ENCODE data around the gene GANAB.

DNA sequence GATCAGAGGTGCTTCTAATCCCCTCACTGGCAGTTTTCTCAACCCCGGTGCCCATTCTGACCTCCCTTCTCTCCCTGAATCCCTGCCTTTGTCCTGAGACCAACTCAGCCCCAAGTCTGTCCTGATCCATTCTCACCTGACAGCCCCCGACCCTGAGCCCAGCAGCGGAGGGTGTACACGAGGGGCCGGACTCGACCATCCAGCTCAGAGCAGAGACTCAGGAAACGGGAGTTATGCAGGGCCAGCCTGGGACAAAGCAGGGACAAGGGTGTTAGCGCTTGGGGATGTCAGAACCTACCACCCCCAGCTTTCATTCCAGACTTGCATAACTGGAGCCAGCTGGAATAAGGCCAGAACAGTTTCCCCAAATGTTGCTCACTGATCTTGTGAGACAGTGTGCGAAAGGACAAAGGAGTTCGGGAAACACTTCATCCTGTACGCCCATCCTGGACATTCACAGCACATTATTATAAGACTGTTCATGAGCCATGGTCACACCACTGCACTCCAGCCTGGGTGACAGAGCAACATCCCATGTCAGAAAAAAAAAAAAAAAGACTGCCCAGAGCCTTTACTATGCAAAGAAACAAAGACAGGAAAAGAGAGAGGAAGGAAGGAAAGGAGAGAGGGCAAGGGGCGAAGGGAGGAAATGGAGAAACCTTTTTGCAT, 69.2 kb downstream of the GANAB start:
- TF ChIP-seq, protein P1, sequence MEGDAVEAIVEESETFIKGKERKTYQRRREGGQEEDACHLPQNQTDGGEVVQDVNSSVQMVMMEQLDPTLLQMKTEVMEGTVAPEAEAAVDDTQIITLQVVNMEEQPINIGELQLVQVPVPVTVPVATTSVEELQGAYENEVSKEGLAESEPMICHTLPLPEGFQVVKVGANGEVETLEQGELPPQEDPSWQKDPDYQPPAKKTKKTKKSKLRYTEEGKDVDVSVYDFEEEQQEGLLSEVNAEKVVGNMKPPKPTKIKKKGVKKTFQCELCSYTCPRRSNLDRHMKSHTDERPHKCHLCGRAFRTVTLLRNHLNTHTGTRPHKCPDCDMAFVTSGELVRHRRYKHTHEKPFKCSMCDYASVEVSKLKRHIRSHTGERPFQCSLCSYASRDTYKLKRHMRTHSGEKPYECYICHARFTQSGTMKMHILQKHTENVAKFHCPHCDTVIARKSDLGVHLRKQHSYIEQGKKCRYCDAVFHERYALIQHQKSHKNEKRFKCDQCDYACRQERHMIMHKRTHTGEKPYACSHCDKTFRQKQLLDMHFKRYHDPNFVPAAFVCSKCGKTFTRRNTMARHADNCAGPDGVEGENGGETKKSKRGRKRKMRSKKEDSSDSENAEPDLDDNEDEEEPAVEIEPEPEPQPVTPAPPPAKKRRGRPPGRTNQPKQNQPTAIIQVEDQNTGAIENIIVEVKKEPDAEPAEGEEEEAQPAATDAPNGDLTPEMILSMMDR (IDR thresholded peaks at IDR 0.05; ENCODE audit: insufficient read depth, low read depth, low read length) = no peak
- no peak for TF ChIP-seq EZH2 (IDR thresholded peaks at IDR 0.05; ENCODE audit: insufficient read depth, low read length)
